GM18520 (cell line): ENCODE measurements around the gene KCNQ1.

Experiments
- ATAC-seq: cut with Tn5 transposase; IDR thresholded peaks from one replicate; pipeline ENCODE4 v1.9.1; 2021; ENCODE audit not compliant: unreplicated experiment

The KCNQ1 gene

DNA sequence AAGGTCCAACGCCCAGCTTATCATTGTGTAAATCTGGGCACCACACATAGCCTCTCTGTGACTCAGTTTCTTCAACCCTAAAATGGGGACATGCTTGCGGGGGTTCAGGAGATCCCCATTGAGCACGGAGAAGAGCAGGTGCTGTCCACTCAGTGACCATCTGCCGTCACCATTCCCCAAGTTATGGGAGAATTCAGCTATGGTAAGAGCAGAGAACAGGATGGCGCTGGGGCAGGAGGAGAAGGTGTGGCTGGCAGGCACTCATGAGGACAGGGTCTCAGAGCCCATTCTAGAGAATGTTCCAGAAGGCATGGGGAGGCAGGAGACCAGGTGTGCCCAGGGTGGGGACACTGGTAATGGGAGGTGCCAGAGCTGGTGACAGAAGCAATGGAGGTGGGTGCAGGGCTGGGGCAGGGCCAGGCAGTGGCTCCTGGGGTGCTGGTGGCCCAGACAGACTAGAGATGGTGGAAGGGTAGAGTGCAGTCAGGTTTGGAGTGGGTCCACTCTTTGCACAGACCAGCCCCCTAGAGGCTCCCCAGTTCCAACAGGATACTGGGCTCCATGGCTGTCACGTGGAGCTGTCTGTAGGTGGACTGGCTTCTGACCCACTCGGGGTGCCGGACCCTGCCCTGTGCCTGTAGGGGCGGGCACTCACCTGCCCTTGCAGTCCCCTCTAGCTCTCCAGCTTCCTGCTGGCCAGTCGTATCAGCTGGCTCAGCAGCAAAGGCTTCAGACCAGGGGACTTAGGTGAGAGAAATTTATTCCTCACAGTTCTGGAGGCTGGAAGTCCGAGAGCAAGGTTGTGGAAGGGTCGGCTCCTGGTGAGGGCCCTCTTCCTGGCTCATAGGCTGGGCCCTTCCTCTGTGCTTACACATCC, 356.1 kb downstream of the KCNQ1 start:
- ATAC-seq, result no peak

DNA sequence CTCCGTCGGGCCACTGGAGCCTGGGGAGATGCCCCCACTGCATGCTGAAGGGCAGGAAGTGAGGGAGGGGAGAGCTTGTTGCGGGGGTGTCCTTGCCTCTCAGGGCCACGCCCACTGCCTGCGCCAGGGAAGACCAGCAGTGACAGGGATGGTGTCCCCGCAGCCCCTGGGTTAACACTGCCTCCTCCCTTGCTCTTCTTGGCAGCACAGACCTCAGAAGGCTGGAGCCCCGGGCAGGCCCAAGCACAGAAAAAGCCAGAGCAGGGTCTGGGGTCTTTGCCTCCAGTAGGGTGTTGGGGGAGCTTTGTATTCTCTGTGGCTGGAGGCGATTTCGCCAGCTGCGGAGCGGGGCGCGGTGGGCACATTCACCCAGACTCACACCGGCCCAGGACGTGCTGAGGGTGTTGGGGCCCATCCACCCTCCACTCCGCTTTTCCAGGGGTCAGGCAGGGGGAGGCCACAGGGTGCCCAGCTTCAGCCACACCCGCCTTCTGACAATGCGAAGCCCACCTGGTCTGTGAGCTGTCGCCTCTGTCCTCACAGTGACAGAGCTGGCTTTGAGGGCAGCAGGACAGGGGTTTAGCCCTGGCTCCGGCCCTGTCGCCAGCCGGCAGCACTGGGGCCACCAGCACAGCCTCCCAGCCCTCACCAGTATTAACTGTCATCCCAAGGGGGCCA, 357.0 kb downstream of the KCNQ1 start:
- no peak for ATAC-seq

DNA sequence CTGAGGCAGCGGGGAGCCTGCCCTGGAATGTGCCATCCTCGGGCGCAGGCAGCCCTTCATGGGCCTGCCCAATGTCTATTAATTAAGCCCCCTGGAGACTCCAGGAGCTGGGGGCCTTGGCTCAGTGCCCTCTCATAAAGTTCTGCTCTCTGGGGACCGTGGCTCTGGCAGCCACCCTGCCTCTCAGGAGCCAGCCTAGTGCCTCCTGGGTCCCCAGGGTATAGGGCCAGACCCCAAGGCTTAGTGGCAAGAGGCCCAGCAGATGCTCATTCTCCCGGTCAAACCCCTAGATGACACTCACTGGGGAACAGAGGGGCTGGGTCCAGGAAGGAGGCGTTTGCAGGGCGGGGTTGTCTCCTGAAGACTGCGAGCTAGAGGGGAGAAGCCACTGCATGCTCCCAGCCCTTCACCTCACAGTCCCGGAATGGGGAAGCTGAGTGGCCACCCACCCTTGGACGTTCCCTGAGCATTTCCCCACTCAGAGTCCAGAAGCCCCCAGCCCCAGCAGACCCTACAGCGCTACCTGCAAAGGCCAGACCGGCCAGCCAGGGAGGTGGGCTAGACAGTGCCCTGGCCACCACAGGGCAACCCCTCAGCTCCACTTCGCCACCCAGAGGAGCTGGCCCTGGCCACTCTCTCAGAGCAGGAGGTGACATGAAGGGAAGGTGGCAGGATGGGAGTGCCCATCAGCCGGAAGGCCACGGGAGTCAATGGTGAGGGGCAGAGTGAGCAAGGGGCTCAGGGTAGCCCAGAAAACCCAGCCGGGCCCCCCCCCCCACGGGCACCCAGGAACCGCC, 357.8 kb downstream of the KCNQ1 start:
- ATAC-seq, result no peak

DNA sequence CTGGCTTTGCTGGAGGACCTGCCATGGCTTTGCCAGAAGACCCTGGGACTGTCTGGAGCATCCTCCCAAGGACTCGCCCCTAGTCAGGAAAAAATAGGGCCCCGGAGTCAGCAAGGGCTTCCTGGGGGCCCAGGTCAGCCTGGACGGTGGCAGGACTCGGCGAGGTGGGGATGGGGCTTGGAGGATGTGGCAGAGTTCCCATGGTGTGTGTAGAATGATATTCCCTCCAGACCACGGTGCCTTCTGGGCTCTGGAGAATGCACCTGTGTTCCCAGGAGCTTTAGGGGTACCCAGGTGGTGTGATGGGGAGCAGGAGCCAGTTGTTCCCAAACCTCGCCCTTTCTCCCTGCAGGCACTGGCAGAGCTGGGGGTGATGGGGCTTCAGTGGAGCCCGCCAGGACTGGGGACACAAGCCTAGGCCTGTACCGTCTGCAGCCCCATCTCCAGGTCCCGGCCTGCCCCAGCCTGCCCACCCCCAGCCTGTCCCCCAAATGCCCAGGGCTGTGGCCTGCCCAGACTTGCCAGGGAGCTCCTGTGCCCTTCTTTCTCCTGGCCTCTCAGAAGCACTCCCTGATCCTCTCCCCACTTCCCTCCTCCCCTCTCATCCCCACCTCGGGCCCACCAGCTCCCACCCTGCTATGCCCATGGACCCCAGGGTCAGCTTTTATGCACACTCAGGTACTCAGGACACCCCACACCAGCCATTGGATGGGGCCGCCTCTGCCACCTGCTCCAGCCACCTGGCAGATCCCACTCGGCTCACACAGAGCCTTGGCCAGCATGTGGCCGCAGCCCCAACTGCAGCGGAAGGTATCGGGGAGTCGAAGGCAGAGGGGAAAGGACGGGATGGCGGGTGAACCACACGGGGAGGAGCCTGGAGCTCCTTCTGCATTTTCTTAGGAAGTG, 358.6 kb downstream of the KCNQ1 start:
- ATAC-seq, result no peak

DNA sequence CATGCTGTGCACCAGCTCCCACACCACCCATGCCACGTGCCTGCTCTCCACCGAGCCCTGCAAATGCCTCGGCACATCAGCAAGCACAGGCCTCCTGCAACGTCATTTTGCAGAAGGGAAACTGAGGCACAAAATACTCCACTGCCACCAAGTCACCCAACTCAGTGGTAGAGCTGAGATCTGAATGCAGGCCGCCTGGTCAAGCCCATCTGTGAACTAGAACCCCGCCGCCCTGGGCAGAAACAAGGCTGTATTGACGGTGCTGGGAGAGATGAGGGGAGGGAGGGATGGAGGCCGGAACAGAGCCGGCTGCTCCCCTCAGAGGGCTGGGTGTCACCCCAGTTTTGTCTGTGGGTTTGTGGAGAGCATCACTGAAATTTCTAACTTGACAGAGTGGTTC, 359.4 kb downstream of the KCNQ1 start:
- ATAC-seq, result no peak

DNA sequence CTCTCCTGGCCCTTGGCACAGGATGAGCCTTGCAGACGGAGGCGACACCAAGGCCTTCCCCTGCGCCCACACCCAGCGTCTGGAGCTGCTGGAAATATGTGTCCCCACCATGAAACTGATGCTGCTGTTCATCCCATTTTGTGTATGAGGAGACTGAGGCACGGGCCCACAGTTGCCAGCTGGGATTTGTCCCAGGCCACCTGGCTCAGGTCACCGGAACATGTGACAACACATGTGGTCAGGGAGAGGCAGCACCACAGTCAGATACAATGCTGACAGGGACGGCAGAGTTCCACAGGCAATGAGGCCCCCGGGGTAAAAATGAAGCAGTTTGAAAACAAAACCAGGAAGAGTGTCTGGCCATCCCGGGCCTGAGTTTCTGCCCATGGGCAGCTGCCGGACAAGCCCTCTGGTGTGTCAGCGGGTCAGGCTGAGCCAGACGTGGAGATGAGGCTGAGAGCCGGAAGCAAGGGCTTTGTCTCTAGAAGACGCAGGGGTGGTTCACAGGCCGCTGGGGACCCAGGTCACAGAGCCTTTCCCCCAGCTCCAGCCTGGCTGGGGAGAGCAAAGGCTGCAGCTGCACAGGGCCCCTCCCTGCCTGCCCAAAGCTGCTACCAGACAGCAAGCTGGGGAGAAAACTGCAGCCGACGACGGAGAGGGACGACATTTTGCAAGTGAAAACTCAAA, 360.0 kb downstream of the KCNQ1 start:
- ATAC-seq, result no peak

DNA sequence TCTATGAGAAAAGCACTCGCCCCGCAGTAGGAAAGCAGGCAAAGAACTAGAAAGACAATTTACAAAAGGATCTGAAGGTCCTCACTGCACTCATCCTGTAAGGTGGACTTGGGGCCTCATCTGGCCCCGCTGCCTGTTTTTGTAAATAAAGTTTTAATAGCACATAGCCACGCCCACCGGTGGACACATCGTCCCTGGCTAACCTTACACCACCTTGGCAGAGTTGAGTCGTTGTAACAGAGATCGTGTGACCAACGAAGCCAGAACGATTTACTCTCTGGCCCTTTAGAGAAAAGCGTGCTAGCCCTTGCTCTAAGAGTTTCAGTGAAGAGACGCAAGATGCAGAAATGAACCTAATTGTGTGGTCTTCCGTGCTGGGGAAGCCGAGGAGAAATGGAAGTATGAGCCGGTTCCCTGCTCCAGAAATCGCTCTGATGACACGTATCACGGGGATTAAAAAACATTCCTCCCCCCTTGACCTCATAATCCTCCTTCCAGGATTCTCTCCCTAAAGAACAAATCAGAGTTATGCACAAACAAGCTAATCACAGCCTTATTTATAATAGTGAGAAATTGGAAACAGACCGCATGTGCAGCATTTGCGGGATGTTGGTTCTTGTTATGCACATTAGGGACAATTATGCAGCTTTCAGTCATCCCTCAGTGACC, 360.7 kb downstream of the KCNQ1 start:
- no peak for ATAC-seq

DNA sequence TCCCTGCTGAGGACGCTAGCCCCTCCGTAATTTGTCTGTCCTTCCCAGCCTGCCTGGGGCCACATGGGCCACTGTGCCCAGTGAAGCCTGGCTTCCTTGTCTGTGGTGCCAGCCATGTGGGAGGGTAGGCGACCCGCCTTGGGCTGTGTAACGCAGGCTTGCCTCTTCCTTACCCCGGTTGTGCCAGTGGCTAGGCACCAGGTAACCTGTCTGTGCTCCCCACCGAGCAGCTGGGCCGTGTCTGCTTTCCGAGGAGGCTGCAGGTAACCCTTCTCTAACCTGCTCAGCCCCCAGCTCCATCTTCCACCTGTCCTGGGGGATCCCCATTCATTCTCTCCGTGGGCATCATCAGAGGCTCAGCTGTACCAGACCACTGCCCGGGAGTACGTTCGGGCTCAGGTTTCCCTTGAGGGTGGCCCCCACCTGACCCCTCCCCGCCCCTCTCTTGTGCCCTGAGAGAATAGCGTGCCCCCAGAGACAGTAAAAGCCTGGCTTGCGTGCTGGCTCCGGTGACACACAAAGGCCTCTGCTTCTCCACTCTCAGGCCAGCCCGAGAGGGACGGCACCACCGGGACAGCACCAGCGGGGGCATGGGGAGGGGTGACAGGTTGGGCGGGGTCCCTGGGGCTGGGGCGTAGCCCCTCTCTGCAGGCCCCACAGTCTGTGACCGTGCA, 361.7 kb downstream of the KCNQ1 start:
- ATAC-seq, result no peak

DNA sequence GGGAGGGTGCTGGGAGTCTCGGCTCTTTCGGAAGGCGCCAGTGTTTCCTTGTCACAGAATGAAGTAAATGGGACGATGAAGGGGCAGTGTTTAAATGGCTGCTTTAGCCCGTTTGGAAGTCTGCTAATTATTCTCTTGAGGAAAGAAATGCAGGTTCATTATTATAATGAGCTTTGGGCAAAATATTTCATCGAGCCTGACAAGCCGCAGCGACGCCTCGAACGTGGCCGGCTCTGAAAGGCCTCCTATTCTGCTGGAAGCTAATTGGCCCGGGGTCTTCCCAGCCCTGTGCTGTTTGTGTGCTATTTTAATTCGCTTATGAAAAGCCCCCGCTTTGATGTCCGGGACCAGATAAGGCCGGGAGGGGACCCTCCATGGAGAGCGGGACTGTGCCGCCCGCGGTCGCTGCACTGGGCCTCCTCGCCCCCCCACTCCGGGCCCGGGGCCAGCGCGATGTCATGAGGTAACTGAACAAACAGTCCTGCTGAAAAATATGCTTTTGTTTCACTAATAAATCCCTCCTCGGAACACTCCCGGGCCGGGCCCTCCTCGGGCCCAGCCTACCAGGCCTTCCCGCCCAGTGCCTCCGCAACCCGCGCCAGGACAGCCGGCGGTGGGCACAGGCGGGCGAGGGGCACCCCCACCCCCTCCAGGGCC, 362.3 kb downstream of the KCNQ1 start:
- no peak for ATAC-seq

DNA sequence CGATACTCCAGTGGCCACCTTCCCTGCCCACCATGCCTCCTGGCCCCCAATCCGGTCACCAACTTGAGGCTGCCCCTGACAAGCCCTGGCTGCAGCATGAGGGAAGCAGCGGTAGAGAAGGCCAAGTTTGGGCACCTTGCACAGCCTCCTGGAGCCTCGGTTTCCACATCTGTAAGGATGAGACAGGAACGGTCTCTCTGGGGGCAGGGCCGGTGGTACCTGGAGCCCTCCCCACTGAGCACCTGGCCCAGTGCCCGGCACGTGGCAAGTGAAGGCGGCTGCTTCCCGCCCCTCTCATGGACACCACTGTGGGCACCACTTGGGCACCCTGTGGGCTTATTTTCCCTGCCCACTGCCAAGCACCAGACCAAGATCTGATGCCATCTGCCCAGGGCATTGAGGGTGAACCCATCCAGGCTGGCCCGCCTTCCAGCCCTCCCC, 363.0 kb downstream of the KCNQ1 start:
- ATAC-seq, result no peak

DNA sequence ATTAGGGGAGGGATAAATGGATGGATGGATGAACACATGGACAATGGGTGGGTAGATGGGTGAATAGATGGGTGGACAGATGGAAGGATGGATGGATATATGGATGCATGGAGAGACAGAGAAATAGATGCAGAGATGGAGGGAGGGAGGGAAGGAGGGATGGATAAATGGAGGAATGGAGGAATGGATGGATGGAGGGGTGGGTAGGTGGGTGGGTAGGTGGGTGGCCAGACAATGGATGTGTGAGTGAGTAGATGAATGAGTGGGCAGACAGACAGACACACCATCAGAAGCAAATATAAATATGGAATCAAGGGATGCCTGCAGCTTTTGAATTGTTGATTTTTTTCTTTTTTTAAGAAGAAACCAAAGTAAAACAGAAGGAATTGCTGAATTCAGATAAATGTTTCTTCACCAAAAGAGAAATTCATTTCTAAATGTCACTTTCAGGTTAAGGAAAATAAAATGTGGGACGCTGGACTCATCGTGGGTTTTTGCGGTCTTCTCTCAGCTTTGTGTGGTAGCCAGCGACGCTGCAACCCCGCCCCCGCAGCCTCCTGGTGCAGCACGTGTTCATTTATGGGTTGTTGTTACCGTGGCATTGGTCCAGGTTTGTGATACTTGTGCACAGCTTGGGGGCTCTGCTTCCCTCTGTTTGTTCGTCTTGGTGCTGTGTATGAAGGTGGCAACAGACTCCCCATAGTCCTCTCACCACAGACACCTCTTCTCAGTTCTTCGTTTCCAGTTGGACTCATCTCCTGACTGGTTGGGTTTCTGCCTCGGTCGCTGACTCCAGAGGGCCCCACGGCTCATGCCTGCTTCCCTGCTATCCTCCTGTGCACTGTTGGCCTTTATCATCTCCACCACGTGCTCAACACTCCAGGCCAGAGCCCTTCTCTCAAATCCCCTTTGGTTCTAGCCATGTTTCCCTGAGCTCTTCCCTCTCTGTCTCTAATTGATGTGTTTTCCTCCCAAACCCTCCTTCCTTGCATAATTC, 364.3 kb downstream of the KCNQ1 start:
- ATAC-seq, result no peak

DNA sequence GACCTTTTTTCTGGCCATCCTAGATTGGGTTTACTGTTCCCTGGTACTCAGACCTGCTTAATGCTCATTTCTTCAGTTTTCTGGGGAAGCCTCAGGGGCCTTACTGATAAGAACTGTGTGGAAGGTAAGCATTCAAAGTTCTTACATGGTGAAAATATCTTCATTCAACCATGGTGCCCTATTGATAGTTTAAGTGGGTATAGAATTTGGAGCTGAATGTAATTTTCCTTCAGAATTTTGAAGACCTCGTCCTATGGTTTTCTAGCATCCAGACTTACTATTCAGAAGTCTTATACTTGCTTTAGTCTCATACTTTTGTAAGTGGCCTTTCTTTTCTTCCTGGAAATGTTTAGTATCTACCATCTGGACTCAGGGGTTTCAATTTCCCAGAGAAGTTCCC, 365.0 kb downstream of the KCNQ1 start:
- ATAC-seq, result no peak

DNA sequence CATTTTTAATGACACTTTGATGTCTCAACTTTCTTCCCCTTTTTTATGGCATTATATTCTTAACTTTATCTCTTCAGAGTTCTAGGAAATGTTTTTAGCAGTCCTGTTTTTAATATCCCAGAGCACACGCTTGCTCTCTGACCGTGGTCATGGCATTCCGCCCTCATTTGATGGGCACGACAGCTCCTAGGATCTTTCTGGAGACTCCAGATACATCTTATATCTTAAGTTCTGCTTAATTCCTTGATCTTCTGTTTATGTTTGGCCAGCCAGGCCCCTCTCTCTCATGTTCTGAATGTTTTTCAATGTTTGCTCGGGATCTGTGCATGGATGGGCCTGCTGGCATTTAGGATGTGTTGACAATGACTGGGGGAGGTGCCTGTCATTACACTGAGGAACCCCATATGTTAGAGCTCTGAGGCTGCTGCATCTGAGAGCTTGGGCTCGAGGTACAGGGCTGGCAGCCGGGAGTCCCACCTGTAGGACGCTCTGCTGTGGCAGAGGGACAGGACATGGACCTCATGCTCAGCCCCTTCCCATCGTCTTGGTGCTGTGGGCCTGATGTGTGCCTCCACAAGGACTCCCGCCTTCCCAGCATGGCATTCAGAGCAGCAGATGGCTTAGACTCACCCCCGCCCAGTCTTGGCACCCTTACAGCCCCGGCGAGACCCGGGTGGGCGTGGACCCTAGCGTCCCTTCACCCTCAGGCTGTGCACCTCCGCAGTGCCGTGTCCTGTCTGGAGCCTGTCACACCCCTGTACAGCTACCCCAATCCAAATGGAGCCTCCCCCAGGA, 365.8 kb downstream of the KCNQ1 start:
- ATAC-seq, result no peak

DNA sequence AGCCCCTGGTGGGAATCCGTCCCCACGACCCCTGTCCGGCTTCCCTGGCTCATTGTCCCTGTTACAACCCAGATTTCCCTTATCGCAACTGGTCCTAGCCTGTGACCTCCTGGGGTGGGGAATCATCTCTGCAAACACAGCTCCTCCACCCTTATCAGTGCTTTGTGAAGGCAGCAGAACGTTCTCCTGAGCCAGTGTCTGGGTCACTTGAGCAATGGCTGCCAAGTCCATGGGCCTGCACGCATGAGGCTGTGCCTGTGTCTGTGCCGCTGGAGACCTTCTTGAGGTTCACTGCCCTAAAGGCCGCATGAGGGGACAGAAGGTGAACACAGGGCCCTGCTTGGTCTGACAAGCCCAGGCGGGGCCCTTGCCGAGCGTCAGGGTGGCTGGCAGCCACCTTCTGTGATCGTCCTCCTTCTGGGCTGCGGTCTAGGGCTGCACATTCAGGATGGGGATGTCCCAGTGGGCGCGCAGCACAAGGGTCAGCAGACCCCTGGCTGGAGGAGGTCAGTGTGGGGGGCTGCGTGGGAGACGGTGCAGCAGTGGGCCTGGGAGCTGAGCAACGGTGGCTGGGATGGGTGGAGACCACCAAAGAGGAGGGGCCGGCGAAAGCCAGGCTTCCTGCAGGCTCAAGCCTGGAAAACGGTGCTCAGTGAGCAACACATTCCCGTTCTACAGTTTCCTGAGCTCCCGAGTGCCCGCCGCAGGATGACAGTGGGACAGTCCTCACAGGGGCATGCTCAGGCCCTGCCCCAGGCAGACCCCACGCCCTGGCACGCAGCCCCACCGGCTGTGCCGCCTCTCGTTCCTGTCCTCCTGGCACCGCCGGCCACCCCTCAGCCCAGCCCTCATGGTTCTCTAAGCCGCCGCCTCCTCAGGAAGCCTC, 366.6 kb downstream of the KCNQ1 start:
- no peak for ATAC-seq

DNA sequence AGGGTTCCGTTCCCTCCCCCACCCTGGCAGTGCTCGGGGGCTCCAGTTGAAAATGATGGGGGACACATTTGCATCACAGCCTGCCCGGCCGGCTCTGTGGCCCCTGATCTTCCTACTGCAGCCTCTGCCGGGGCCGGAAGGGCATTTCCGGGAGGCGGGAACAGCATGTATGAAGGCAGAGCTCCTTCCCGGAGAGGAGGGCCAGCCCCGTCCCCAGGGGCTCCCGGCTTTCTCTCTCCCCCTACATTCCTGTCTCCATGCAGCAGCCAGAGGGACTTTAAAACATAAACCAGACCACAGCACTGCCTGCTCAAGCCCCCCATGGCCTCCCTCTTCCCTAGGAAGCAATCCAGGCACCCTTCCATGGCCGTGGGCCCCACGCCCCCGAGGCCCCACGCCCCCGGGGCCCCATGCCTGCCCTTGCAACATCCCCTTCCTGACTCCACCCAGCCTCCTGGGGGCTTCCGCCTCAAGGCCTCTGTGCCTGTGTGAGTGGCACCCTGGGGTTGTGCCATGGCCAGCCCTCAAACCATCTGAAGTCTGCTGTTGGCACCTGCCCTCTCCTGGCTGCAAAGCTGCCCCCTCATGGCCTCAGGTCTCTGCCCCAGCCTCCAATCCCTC, 367.7 kb downstream of the KCNQ1 start:
- ATAC-seq, result no peak
